ENCODE measurements around the gene SUCO.
"Not testable (repeated sequence)": the region's sequence is repeated elsewhere in the genome, so short reads cannot be mapped to it uniquely, and the experiment has no call there.

The SUCO gene, protein sequence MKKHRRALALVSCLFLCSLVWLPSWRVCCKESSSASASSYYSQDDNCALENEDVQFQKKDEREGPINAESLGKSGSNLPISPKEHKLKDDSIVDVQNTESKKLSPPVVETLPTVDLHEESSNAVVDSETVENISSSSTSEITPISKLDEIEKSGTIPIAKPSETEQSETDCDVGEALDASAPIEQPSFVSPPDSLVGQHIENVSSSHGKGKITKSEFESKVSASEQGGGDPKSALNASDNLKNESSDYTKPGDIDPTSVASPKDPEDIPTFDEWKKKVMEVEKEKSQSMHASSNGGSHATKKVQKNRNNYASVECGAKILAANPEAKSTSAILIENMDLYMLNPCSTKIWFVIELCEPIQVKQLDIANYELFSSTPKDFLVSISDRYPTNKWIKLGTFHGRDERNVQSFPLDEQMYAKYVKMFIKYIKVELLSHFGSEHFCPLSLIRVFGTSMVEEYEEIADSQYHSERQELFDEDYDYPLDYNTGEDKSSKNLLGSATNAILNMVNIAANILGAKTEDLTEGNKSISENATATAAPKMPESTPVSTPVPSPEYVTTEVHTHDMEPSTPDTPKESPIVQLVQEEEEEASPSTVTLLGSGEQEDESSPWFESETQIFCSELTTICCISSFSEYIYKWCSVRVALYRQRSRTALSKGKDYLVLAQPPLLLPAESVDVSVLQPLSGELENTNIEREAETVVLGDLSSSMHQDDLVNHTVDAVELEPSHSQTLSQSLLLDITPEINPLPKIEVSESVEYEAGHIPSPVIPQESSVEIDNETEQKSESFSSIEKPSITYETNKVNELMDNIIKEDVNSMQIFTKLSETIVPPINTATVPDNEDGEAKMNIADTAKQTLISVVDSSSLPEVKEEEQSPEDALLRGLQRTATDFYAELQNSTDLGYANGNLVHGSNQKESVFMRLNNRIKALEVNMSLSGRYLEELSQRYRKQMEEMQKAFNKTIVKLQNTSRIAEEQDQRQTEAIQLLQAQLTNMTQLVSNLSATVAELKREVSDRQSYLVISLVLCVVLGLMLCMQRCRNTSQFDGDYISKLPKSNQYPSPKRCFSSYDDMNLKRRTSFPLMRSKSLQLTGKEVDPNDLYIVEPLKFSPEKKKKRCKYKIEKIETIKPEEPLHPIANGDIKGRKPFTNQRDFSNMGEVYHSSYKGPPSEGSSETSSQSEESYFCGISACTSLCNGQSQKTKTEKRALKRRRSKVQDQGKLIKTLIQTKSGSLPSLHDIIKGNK (N-terminal part only)

DNA sequence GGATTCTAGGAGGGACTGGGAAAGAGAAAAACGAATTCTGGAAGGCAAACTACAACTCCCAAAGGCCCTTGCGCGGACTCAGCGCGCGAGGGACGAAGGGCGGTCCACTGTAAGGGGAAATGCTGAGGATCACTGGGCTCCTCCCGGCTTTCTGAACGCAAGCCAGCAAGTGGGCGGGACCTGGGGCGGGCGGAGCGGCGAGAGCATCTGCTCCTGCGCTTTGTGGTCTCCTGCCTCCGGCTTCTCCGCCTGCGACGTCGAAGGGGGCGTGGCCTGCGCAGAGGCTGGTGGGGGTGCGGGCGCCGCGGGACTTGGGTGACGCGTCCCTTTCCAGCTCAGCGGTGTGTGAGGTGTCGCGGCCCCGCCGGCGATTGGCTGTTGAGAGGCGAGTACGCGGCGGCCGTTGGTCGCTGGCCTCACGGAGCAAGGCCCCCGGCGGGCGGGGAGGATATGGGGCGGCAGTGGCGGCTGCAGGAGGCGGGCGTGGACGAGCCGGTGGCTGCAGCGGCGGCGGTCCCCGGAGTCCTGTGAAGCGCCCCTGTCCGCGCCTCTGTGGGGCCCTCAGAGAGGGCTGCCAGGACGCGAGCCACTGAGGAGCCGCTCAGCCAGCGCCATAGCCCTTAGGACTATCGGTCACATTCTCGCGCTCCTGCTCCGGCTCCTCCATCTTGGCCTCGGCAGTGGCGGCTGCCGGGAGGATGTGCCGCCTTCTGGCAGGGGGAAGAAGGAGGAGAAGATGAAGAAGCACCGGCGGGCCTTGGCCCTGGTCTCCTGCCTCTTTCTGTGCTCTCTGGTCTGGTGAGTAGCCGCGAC is at the start of gene SUCO:
Gene SUCO, plus strand, starts transcription at position 451 of the 813 bp plus-strand sequence. Its CDS starts 286 bp downstream, at position 737.
- peak; percentile 100 for DNase-seq

DNA sequence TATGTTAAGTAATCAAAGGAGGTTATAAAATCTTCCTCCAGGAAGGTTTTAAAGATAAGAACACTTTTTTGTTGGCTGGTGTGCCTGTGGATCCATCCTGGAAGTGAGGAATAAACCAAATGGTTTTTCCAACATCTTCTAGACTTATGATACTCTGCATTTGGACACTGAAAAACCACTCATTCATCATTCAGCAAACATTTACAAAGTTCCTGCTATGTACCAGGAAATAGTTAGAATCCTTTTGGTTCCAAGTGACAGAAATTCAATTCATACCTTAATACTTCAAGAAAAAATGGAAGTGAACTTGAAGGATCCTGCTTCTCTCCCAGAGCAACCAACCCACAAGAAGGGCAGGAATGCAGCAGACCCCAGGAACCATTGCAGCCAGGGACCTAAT is 49.5 kb upstream of the SUCO start:
- DNase-seq, result no peak

DNA sequence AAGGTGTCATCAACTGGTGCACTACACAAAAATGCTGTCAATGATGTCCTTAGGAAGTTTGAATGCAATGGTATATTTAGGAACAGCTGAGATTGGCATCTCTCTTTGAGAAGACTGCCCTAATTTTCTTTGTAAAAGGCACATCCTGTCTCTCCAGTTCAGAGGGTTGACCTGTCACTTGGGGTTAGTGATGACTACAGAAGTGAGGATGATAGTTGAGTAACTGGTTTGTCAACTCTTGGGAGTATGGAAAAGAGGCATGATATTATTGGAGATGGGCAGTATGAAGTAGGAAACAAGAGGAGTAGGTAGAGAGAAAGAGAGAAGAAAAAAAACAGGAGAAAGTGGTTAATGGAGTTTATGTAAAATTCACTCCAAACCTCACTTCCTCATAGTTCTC is 48.7 kb upstream of the SUCO start:
- no peak for DNase-seq

DNA sequence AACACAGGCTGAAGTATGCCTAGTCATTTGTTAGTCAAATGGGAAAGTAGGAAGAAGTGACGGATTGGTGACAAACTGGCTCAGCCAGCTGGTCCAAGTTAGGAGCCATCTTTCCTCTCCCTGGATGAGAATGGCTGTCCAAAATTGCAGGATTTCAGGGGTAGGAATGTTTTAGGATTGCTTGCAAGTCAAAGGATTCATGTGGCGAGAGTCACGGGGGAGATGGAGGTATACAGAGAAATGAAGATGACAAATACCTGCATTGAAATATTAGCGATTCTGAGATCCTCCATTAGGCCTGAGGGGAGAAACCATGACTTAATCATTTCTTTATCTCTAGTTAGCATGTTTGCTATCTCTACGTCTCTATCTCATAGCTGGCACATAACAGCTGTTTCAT is 47.3 kb upstream of the SUCO start:
- no peak for DNase-seq

DNA sequence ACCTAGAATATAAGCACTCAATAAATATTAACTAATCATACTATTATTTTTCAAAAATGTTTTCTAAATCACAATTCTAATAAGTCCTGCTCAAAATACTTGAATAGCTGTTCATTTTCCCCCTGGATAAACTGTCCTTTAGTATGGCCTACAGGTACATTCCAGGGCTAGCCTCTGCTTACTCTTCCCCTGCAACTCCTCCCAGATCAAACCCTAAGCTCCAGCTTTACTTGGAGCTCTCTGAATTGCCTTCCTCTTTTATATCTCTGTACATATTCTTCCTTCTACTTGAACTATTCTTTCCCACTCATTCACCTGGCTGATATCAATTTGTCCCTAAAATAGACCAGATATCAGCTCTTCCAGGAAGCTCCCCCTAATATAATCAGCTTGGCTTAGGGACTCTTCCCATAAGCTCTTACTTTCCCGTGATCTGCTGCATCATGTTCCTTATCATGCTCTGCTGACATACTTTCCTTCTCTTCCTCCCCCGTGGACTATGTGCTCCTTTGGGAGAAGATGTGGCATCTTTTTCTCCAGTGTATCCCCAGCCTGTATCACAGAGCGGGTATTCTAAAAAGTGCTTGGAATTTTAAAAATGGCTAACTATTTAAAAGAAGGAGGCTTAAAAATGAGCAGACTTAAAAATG is 46.0 kb upstream of the SUCO start:
- DNase-seq, result no peak

DNA sequence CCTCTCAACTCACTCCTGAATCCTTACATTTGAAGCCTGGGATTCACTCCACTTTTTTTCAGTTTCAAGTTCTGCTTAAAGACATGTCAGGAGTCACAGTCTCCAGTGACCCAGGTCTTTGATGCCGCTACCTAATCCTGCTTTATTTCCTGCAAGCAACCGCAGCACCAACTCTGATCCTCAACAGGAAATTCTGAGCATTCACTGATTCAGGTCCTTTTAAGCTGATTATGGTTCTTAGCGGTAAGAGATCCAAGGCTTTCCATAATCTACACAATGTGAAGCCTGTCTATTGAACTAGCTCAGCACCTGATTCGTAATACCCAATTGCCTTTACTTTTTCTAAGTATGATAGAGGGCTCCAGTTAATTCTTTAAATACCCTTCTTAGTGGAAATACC is 45.4 kb upstream of the SUCO start:
- no peak for DNase-seq

DNA sequence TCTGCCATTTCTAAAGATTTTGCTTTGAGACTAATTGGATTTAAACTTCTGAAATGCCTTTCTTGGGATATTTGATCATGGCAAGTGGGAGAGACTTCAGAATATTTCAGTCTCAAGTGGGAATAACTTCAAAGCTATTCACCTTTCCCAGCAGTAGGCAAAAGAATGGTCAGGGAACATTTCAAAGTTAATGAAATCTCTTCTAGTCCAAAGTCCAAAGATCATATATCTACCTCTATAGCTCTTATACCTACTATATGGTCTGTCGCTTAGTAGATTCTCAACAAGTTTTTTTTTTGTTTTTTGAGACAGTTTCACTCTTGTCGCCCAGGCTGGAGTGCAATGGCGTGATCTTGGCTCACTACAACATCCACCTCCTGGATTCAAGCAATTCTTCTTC is 44.6 kb upstream of the SUCO start:
- DNase-seq, result no peak

DNA sequence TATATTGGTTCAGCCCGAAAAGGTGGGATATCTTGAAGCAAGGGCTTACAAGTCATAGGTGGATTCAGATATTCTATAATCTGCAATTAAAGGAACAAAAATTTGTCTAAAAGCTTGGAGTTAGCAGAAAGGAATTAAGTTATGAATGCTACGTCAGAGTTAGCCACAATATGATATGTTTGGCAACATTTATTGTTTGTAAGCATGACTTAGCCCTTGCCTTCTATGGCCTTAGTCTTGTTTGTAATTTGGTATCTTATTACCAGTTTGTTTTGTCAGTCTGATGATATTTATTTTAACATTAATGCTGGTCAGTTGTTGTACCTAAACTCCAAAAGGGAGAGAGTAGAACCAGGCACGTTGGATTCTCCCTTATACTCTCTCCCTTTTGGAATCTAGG is 43.1 kb upstream of the SUCO start:
- no peak for DNase-seq

DNA sequence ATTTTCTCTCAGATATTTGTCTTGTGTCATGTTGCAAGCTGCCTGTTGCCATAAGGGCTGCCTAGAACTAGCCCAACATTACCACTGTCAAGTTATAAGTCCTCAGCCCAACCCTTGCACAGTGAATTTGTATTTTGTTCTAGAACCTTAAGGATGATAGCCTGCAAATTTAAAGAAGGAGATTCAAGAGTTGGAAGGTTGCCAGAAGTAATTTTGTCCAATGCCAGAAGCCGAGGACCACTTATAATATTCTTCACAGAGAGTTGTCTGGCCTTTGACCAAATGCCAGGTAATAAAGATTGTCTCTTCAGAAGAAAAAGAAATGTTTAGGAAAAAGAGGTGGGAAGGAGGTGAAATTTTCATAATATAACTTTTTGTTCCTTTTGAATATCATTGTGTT is 40.5 kb upstream of the SUCO start:
- DNase-seq, result no peak

DNA sequence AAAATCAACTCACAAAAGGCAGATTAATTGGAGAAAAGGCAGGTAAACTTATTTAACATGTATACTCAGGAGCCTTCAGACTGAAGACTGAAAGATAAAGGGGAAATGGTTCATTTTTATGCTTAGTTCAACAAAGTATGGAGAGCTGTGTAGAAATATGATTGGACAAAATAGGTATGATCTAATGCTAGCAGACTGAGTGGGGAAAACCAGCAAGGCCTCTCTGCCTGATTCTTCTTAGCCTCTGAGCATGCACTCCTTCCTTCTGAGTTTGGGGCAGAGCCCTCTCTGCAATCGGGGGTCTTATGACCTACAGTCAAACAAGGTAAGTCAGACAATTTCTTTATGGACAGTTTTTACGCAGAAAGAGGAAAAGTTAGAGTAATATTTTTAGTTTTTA is 38.8 kb upstream of the SUCO start:
- no peak for DNase-seq

DNA sequence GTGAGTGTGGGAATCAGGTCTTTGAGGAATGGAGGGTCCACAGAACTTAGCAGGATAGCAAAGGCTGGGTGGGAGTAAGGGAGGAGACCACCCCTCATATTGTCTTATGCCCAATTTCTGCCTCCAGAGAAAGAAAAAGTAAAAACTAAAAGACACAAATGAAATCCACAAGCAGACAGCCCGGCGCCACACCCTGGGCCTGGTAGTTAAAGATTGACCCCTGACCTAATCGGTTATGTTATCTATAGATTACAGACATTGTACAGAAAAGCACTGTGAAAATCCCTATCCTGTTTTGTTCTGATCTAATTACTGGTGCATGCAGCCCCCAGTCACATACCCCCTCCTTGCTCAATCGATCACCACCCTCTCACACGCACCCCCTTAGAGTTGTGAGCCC is 36.8 kb upstream of the SUCO start:
- DNase-seq, result not testable (repeated sequence)

DNA sequence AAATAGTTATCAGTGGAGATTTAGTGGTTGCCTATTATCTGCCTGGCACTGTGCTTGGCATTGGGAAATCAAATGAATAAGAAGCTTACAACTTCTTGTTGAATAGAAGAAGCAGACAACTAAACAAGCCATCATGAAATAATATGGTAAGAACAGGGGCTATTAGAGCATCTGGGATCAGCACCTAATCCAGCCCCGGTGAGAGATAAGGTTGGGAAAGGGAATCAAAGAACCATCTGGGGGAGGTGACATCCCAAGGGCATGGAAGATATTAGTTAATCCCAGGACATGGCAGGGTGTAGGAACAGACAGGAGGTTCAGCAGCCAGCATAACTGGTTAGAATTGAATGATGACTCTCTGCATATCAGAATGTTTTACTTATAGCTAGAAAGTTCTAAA is 36.3 kb upstream of the SUCO start:
- no peak for DNase-seq

DNA sequence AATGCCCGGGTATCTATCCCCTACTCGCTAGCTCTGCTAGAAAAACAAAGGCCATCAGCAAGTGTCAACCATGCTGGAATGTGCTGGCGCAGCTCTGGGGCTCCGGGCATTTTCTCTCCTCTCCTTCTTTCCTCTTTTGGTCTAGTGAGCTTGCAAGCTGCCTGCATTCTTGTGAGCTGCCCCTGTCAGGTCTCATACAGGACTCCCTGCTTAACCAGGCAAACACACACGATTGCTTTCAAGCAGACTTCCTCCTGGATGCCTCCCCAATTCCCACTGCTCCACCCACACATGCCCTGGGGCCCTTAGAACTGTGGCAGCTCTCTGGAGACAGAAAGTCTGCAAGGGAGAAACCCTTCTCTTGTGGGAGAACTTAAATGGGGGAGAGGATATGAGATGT is 35.7 kb upstream of the SUCO start:
- peak; percentile 34 for DNase-seq

DNA sequence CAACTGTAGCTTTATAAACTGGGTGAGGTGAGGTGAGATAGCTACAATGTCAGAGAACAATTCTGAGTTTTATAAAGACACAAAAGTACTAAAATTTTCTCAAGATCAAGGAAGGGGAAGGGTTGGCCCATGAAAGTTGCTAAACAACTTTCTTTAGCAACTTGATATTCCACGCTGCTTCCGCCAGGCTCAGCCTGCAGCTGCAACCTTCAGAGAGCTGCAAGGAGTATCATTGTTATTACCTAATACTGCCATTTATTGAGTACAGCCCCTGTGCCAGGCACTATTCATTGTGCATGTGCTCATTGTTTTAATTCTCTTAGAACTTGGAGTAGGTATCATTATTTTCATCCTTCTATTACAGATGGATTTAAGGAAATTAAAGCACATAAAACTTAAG is 34.1 kb upstream of the SUCO start:
- no peak for DNase-seq

DNA sequence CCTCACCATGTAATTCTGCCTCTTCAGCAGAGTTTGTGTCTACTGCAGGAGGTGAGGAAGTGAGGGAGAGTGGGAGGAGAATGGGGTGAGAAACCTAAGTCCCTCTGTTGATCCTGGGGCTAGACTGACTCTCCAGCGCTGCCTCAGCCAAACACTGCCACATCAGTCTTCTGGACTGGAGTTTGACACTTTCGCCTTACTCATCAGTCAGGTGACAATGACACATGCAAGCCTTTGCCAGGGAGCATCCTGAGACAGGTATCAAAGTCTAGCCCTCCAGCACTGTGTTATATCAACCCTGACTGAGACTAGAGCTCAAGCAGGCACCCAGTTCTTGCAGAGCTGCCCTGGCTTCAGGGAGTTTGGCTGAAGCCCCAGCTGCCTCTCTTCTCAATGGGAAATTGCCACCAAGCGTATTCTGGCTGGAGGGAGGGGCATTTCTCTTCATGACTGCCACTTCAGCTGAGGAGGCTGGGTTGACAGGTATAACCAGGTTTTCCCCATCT is 33.3 kb upstream of the SUCO start:
- DNase-seq, result peak; percentile 55

DNA sequence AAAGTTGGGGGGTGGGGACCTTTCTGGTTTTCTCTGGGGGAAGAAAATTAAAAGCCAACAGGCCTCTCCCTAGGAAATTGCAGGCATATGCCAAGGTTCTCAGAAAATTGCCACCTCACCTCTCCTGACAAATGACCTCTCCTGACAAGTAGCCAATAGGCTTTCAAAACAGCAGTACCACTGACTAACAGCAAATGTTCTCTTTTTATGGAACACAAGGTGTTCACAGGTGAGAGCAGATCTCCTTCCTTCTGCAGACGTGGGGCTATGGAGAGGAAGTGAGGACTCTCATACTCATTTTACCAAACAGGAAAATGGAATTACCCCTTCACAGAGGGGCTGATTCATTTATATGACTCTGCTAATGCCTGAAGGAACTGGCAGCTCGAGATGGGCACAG is 32.7 kb upstream of the SUCO start:
- DNase-seq, result no peak

DNA sequence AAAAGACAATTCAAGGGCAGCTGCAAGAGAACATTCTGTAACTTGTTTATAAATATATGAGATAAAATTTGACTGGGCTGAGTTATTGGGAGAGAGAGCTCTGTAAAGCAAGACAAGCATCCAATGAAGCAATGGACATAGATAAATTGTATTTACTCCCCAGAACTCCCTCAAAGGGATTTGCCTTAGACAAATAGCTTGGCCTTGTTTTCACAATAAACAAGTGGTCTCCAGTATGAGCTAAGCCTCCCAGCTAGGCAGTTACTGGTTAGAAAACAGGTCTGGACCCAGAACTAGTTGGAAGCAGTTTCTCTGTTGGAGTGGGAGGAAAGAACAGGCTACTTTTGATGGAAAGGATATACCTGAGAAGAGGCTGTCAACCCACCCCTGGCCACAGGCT is 25.2 kb upstream of the SUCO start:
- DNase-seq, result no peak

DNA sequence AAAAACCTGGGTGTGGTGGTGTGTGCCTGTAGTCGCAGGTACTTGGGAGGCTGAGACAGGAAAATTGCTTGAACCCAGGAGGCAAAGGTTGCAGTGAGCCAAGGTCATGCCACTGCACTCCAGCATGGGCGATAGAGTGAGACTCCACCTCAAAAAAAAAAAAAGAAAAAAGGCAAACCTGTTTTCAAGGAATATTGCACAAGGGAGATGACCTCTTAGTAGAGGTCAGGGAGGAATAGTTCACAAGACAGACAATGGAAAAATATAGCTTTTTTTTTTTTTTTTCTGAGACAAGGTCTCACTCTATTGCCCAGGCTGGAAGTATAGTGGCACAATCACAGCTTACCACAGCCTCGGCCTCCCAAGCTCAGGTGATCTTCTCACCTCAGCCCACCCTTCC is 22.5 kb upstream of the SUCO start:
- no peak for DNase-seq

DNA sequence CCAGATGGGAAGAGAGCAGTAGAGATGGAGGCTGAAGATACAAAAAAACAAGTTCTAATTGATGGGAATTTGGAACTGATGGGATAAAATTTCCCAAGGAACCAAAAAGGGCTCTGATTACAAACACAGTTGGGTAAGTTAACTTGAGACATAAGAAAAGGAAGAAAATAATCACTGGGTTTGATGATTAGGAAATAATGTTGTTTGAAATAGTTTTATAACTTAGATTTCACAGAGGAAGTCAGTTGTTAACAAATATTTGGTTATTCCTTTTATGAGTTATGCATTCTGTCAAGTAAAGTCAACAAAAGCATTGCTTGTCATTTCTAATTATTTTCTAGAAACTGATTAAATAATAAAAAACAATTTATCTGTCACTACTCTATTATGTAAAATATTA is 20.4 kb upstream of the SUCO start:
- DNase-seq, result no peak

DNA sequence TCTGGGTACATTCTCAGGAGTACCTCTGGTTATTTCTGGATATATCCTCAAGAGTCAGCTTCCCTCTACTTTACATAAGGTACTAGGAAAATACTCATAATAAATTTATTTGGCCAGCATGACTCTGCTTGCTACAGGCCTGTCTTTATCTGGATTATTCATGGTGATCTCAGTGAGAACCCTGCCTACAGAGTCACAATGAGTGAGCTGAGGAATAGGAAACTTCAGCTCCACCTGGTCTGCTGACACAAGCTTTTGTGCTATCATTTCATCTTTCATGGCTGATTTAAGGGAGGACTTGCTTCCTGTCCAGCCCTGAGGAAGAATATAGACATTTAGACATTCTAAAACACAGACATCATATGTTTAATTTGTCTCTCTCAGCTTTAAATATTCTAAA is 19.5 kb upstream of the SUCO start:
- no peak for DNase-seq

DNA sequence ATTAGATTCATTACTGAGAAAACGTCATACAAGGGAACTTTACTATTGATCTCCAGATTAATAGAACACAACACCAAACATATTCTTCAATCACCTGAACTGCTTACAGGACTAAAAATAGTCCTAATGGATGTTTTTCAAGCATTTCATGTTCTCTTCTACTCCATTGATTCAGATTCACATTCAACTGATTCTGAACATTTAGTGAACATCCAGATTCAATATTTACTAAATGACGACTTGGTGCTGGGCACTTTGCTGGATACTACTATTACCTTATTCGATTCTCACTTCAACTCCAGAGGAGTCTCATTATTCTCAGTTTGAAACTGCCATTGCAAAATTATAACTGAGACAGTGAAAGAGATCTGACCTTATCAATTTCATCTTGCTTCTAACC is 18.8 kb upstream of the SUCO start:
- no peak for DNase-seq

DNA sequence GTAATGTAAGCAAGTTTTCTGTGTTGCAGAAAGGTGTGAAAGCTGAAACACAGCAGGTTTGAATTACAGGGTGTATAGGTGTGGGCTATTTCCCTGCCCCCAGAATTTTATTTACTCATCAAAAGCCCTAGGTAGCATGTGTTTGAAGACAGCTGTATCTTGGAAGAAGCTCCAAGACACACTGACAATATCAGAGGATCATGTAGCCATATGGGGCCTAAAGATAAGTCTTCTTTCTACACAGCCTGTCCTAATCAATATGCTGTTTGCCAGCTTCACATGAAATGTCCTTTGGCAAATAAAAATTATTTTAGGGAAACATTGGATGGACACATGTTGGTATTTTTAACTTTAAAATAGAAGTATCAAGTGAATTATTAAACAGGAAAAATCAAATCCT is 17.5 kb upstream of the SUCO start:
- DNase-seq, result no peak

All from RPMI8226 (cell line).